HepG2 (cell line): Measurements from ENCODE around the gene COL26A1. TPM values are rescaled to one million over a fixed set of nuclear protein-coding genes. Genes with fewer than 3 reads are reported as not detected.

Source experiments
- CHD4 ChIP-seq: fragments of 200-600 bp; sonication (generic); IDR thresholded peaks from 2 replicates; pipeline ENCODE4 v1.7.0; 2017; ENCODE audit warnings: mild to moderate bottlenecking, low read length, borderline replicate concordance
- GABPB1 ChIP-seq: IDR thresholded peaks from 2 replicates; pipeline ENCODE4 v1.6.1; 2016; ENCODE audit warnings: mild to moderate bottlenecking, missing genetic modification reagents, moderate library complexity, missing compliant biosample characterization
- GPN1 ChIP-seq: sonication (generic); formaldehyde crosslinking; IDR thresholded peaks from 2 replicates; pipeline ENCODE4 v1.5.1; 2020; ENCODE audit warnings: missing genetic modification reagents, borderline replicate concordance
- IRX3 ChIP-seq: sonication (generic); formaldehyde crosslinking; IDR thresholded peaks from 2 replicates; pipeline ENCODE4 v1.8.1; 2023; ENCODE audit warnings: mild to moderate bottlenecking, low read depth, missing genetic modification reagents, borderline replicate concordance
- KLF9 ChIP-seq: IDR thresholded peaks from 2 replicates; pipeline ENCODE4 v1.6.1; 2016; ENCODE audit warnings: low read depth
- MTF2 ChIP-seq: sonication (generic); formaldehyde crosslinking; IDR thresholded peaks from 2 replicates; pipeline ENCODE4 v1.5.0; 2020; ENCODE audit warnings: missing genetic modification reagents, borderline replicate concordance
- PRMT3 ChIP-seq: sonication (generic); formaldehyde crosslinking; IDR thresholded peaks from 2 replicates; pipeline ENCODE4 v1.8.1; 2022; ENCODE audit warnings: low read depth, mild to moderate bottlenecking, moderate library complexity, missing genetic modification reagents, borderline replicate concordance
- SMARCC2 ChIP-seq: fragments of 450-650 bp; IDR thresholded peaks from 2 replicates; pipeline ENCODE4 v1.6.1; 2017; ENCODE audit warnings: antibody characterized with exemption, mild to moderate bottlenecking
- ZBTB7B ChIP-seq: sonication (generic); formaldehyde crosslinking; IDR thresholded peaks from 2 replicates; pipeline ENCODE4 v1.4.0; 2020; ENCODE audit warnings: missing genetic modification reagents
- ZNF234 ChIP-seq: sonication (generic); formaldehyde crosslinking; conservative IDR thresholded peaks from 2 replicates; pipeline ENCODE4 v1.5.1; 2020; ENCODE audit warnings: mild to moderate bottlenecking, missing genetic modification reagents
- ZNF563 ChIP-seq: sonication (generic); formaldehyde crosslinking; IDR thresholded peaks from 2 replicates; pipeline ENCODE4 v1.8.0; 2022; ENCODE audit warnings: mild to moderate bottlenecking, moderate library complexity, missing genetic modification reagents
- ZNF768 ChIP-seq: sonication (generic); formaldehyde crosslinking; IDR thresholded peaks from 2 replicates; pipeline ENCODE4 v1.4.0; 2020; ENCODE audit warnings: missing genetic modification reagents
- polyA plus RNA-seq, 8 experiments: library from polyadenylated mRNA; depleted of rRNA in 3 of 8; stranded (reverse) in 7 of 8; unstranded in 1 of 8; fragments of >200 nt; fragmentation: Illumina TruSeq in 4 of 8; extraction: Trizol in 4 of 8; gene quantifications; 2 replicates each; pipeline versions ENCODE4 v1.2.1 to v1.2.3, GENCODE V29; 2011 to 2016; ENCODE audit warnings: low read depth in 4 of 8, missing spikeins in 1 of 8, mixed read lengths in 1 of 8; ENCODE audit not compliant: insufficient read depth in 1 of 8
- total RNA-seq, 5 experiments: library from RNA; depleted of rRNA; stranded (reverse); fragments of >200 nt; fragmentation: Illumina TruSeq; extraction: Trizol; gene quantifications; 2 replicates each; pipeline ENCODE4 v1.2.3, GENCODE V29; 2016; ENCODE audit warnings: low read depth in 1 of 5
- TF ChIP-seq, protein P1 (sequence below): IDR thresholded peaks from 2 replicates; pipeline ENCODE4 v1.4.0; 2020; ENCODE audit warnings: mild to moderate bottlenecking, missing genetic modification reagents
- TF ChIP-seq, protein P2 (sequence below): sonication (generic); formaldehyde crosslinking; IDR thresholded peaks from 2 replicates; pipeline ENCODE4 v1.4.0; 2020; ENCODE audit warnings: missing genetic modification reagents
- TF ChIP-seq, protein P3 (sequence below): sonication (generic); formaldehyde crosslinking; IDR thresholded peaks from 2 replicates; pipeline ENCODE4 v1.8.0; 2022; ENCODE audit warnings: missing genetic modification reagents, mild to moderate bottlenecking, moderate library complexity, borderline replicate concordance
- TF ChIP-seq, protein P4 (sequence below): IDR thresholded peaks from 2 replicates; pipeline ENCODE4 v1.6.1; 2018; ENCODE audit warnings: missing genetic modification reagents
- TF ChIP-seq, protein P5 (sequence below): sonication (generic); formaldehyde crosslinking; IDR thresholded peaks from 2 replicates; pipeline ENCODE4 v1.4.0; 2020; ENCODE audit warnings: mild to moderate bottlenecking, missing genetic modification reagents

COL26A1 gene
- total and polyA plus RNA-seq, 2 of the 13 experiments (the other 11 are each of a cell fraction or from before 2014, with no cell fraction given), result 7.8 to 9.2 TPM

DNA sequence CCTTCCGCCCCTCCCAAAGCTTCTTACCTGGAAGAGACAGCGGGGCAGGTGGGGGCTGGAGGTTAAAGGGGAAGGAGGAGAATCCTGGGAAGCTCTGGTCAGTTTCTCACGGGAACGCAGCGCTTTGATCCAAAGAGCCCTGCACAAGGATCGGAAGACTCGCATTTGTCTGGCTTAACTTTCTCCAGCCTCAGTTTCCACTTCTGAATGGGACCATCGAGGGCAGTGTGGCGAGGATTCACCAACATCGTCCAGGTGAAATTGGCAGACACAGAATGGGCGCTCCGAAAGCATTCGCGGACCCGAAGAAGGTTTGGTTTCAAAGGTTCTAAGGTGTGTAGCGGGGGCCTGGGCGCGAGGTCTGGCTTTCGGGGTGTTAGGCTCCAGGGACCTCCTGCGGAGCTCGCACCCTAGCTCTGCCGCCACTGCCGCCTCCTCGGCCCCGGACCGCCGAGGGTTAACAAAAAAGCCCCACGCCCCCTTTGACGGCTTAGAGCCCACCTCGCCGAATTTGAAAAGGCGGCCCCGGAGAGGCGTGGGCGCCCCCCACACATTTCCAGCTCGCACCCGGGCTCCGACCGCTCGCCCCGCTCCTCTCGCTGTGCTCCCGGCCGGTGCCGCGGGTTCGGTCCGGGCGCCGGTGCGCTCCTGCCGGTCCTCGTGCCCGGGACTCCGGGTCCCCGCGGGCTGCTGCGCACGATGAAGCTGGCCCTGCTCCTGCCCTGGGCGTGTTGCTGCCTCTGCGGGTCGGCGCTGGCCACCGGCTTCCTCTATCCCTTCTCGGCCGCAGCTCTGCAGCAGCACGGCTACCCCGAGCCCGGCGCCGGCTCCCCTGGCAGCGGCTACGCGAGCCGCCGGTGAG is at the start of gene COL26A1 (continued):
- TF ChIP-seq GPN1 (CRISPR knock-in tag), result no peak
- no peak for TF ChIP-seq PRMT3 (CRISPR knock-in tag)
- TF ChIP-seq MTF2 (CRISPR knock-in tag), result peak; percentile 47; the same call in 1 of the 2 replicates
- TF ChIP-seq GABPB1 (CRISPR knock-in tag), result peak; percentile 32; the same call in 1 of the 2 replicates
- TF ChIP-seq KLF9 (CRISPR knock-in tag), result no peak
- TF ChIP-seq ZNF768, result 0 out of 2 replicates have a peak, but pooled peaks have one; percentile 50
- TF ChIP-seq IRX3 (CRISPR knock-in tag), result 0 out of 2 replicates have a peak, but pooled peaks have one; percentile 30
- no peak for TF ChIP-seq ZNF563
- TF ChIP-seq, protein P1, sequence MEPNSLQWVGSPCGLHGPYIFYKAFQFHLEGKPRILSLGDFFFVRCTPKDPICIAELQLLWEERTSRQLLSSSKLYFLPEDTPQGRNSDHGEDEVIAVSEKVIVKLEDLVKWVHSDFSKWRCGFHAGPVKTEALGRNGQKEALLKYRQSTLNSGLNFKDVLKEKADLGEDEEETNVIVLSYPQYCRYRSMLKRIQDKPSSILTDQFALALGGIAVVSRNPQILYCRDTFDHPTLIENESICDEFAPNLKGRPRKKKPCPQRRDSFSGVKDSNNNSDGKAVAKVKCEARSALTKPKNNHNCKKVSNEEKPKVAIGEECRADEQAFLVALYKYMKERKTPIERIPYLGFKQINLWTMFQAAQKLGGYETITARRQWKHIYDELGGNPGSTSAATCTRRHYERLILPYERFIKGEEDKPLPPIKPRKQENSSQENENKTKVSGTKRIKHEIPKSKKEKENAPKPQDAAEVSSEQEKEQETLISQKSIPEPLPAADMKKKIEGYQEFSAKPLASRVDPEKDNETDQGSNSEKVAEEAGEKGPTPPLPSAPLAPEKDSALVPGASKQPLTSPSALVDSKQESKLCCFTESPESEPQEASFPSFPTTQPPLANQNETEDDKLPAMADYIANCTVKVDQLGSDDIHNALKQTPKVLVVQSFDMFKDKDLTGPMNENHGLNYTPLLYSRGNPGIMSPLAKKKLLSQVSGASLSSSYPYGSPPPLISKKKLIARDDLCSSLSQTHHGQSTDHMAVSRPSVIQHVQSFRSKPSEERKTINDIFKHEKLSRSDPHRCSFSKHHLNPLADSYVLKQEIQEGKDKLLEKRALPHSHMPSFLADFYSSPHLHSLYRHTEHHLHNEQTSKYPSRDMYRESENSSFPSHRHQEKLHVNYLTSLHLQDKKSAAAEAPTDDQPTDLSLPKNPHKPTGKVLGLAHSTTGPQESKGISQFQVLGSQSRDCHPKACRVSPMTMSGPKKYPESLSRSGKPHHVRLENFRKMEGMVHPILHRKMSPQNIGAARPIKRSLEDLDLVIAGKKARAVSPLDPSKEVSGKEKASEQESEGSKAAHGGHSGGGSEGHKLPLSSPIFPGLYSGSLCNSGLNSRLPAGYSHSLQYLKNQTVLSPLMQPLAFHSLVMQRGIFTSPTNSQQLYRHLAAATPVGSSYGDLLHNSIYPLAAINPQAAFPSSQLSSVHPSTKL, result no peak
- TF ChIP-seq, protein P2, sequence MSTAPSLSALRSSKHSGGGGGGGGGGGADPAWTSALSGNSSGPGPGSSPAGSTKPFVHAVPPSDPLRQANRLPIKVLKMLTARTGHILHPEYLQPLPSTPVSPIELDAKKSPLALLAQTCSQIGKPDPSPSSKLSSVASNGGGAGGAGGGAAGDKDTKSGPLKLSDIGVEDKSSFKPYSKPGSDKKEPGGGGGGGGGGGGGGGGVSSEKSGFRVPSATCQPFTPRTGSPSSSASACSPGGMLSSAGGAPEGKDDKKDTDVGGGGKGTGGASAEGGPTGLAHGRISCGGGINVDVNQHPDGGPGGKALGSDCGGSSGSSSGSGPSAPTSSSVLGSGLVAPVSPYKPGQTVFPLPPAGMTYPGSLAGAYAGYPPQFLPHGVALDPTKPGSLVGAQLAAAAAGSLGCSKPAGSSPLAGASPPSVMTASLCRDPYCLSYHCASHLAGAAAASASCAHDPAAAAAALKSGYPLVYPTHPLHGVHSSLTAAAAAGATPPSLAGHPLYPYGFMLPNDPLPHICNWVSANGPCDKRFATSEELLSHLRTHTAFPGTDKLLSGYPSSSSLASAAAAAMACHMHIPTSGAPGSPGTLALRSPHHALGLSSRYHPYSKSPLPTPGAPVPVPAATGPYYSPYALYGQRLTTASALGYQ, result no peak
- TF ChIP-seq ZBTB7B (CRISPR knock-in tag), result peak; percentile 60; the same call in 1 of the 2 replicates
- TF ChIP-seq, protein P3, sequence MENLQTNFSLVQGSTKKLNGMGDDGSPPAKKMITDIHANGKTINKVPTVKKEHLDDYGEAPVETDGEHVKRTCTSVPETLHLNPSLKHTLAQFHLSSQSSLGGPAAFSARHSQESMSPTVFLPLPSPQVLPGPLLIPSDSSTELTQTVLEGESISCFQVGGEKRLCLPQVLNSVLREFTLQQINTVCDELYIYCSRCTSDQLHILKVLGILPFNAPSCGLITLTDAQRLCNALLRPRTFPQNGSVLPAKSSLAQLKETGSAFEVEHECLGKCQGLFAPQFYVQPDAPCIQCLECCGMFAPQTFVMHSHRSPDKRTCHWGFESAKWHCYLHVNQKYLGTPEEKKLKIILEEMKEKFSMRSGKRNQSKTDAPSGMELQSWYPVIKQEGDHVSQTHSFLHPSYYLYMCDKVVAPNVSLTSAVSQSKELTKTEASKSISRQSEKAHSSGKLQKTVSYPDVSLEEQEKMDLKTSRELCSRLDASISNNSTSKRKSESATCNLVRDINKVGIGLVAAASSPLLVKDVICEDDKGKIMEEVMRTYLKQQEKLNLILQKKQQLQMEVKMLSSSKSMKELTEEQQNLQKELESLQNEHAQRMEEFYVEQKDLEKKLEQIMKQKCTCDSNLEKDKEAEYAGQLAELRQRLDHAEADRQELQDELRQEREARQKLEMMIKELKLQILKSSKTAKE (CRISPR knock-in tag), result no peak
- TF ChIP-seq, protein P4, sequence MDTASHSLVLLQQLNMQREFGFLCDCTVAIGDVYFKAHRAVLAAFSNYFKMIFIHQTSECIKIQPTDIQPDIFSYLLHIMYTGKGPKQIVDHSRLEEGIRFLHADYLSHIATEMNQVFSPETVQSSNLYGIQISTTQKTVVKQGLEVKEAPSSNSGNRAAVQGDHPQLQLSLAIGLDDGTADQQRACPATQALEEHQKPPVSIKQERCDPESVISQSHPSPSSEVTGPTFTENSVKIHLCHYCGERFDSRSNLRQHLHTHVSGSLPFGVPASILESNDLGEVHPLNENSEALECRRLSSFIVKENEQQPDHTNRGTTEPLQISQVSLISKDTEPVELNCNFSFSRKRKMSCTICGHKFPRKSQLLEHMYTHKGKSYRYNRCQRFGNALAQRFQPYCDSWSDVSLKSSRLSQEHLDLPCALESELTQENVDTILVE (CRISPR knock-in tag), result no peak
- no peak for TF ChIP-seq SMARCC2
- TF ChIP-seq ZNF234 (CRISPR knock-in tag), result no peak
- TF ChIP-seq, protein P5, sequence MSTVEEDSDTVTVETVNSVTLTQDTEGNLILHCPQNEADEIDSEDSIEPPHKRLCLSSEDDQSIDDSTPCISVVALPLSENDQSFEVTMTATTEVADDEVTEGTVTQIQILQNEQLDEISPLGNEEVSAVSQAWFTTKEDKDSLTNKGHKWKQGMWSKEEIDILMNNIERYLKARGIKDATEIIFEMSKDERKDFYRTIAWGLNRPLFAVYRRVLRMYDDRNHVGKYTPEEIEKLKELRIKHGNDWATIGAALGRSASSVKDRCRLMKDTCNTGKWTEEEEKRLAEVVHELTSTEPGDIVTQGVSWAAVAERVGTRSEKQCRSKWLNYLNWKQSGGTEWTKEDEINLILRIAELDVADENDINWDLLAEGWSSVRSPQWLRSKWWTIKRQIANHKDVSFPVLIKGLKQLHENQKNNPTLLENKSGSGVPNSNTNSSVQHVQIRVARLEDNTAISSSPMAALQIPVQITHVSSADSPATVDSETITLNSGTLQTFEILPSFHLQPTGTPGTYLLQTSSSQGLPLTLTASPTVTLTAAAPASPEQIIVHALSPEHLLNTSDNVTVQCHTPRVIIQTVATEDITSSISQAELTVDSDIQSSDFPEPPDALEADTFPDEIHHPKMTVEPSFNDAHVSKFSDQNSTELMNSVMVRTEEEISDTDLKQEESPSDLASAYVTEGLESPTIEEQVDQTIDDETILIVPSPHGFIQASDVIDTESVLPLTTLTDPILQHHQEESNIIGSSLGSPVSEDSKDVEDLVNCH (CRISPR knock-in tag), result no peak
- TF ChIP-seq CHD4, result no peak
